Keratinocyte (primary cell): Measurements from ENCODE around the gene MBTD1. TPM values are rescaled to one million over a fixed set of nuclear protein-coding genes. Genes with fewer than 3 reads are reported as not detected.

Experiments used
- DNase-seq: peaks from one replicate; pipeline ENCODE4 v3.0.0-alpha.2; 2011; ENCODE audit warnings: low read depth, missing footprints, low spot score
- FAIRE-seq: peaks from 2 replicates; lab custom pipeline; 2011; peaks lifted over from hg19 to GRCh38; lab: Jason Lieb, UNC
- H2AFZ ChIP-seq: 2 replicates; pipeline ENCODE4 v1.6.0; 2012; ENCODE audit warnings: low read length, control low read depth, inconsistent platforms; ENCODE audit not compliant: control insufficient read depth
- H3K27ac ChIP-seq: 2 replicates; pipeline ENCODE4 v1.5.1; 2011; ENCODE audit warnings: low read length; ENCODE audit not compliant: control insufficient read depth, insufficient read depth
- H3K27me3 ChIP-seq: 3 replicates; pipeline ENCODE4 v1.6.0; 2011; ENCODE audit warnings: low read length; ENCODE audit not compliant: control insufficient read depth, insufficient read depth; ENCODE audit errors: extremely low read depth
- H3K36me3 ChIP-seq, 2 experiments: 2 replicates in 1 of 2; 3 replicates in 1 of 2; pipeline ENCODE4 v1.5.1; 2011; ENCODE audit warnings: low read length in 2 of 2, mild to moderate bottlenecking in 1 of 2; ENCODE audit not compliant: control insufficient read depth in 2 of 2, insufficient read depth in 2 of 2; ENCODE audit errors: extremely low read depth in 1 of 2
- H3K4me1 ChIP-seq: 3 replicates; pipeline ENCODE4 v1.5.1; 2011; ENCODE audit warnings: low read length; ENCODE audit not compliant: control insufficient read depth, insufficient read depth; ENCODE audit errors: extremely low read depth
- H3K4me2 ChIP-seq: 3 replicates; pipeline ENCODE4 v1.6.0; 2011; ENCODE audit warnings: low read depth, low read length; ENCODE audit not compliant: control insufficient read depth, insufficient read depth; ENCODE audit errors: extremely low read depth
- H3K4me3 ChIP-seq, 3 experiments: fragments of 200-600 bp in 1 of 3; sonication (generic) in 1 of 3; 2 replicates in 2 of 3; 3 replicates in 1 of 3; pipeline ENCODE4 v1.5.1; 2011 to 2016; ENCODE audit warnings: low read length in 3 of 3, mild to moderate bottlenecking in 3 of 3, control low read depth in 2 of 3, inconsistent platforms in 1 of 3, low read depth in 1 of 3, mixed read lengths in 1 of 3, mixed run types in 1 of 3, moderate library complexity in 1 of 3; ENCODE audit not compliant: control insufficient read depth in 2 of 3, insufficient read depth in 2 of 3; ENCODE audit errors: extremely low read depth in 1 of 3
- H3K79me2 ChIP-seq: 2 replicates; pipeline ENCODE4 v1.6.0; 2012; ENCODE audit warnings: low read length; ENCODE audit not compliant: control insufficient read depth, insufficient read depth
- H3K9ac ChIP-seq: 3 replicates; pipeline ENCODE4 v1.6.0; 2011; ENCODE audit warnings: low read length; ENCODE audit not compliant: control insufficient read depth, insufficient read depth; ENCODE audit errors: extremely low read depth
- H3K9me1 ChIP-seq: 3 replicates; pipeline ENCODE4 v1.6.0; 2011; ENCODE audit warnings: low read length; ENCODE audit not compliant: control insufficient read depth, insufficient read depth; ENCODE audit errors: extremely low read depth
- H3K9me3 ChIP-seq: 2 replicates; pipeline ENCODE4 v1.5.1; 2012; ENCODE audit warnings: low read depth, low read length; ENCODE audit not compliant: control insufficient read depth
- H4K20me1 ChIP-seq: 3 replicates; pipeline ENCODE4 v1.6.0; 2011; ENCODE audit warnings: low read length; ENCODE audit not compliant: control insufficient read depth, insufficient read depth; ENCODE audit errors: extremely low read depth
- CTCF ChIP-seq, 3 experiments: IDR thresholded peaks in 1 of 3; conservative IDR thresholded peaks in 1 of 3; optimal IDR thresholded peaks in 1 of 3; 2 replicates in 2 of 3; 3 replicates in 1 of 3; pipeline versions ENCODE3 to v1.5.1; 2011; ENCODE audit warnings: low read length in 3 of 3, mild to moderate bottlenecking in 3 of 3, moderate library complexity in 2 of 3, control low read depth in 1 of 3, inconsistent platforms in 1 of 3; ENCODE audit not compliant: insufficient read depth in 2 of 3; ENCODE audit errors: extremely low read depth in 1 of 3
- EZH2 ChIP-seq: IDR thresholded peaks from one replicate; pipeline ENCODE4 v1.6.1; 2012; ENCODE audit warnings: inconsistent platforms, mild to moderate bottlenecking, low read length, moderate library complexity
- dilution Hi-C: fragments of 300-500 bp; cut with MboI; formaldehyde crosslinking; loops from one replicate; pipeline ENCODE4 v1.7.0; 2020; ENCODE audit warnings: low sequenced_read_pairs; ENCODE audit not compliant: extremely low pct_ligation_motif_present
- polyA plus RNA-seq, 5 experiments: library from polyadenylated mRNA; depleted of rRNA in 3 of 5; stranded (reverse) in 3 of 5; stranded (forward) in 1 of 5; unstranded in 1 of 5; fragments of >200 nt; gene quantifications; 1 replicate in 1 of 5; 2 replicates in 3 of 5; 3 replicates in 1 of 5; pipeline versions ENCODE4 v1.2.1 to v1.2.3, GENCODE V29; 2011 to 2012; ENCODE audit warnings: missing spikeins in 2 of 5, low read depth in 1 of 5, low replicate concordance in 1 of 5

Gene MBTD1
- polyA plus RNA-seq, 1 donor (not counting 4 experiments of a cell fraction or from before 2014, with no cell fraction given), result 7.0 TPM

GRCh38 chr17:51256101-51256500 is 3.7 kb downstream of the MBTD1 start:
- Histone ChIP-seq H3K27ac (no peak overlapping the region), H3K4me3 (no peak overlapping the region), H3K4me1 (peaks cover 16% of the 10 kb centered on the region), H3K9me1 (no peaks in the 10 kb centered on the region), H3K9me3 (no peaks in the 10 kb centered on the region), H3K79me2 (peaks cover 65% of the 10 kb centered on the region), H3K36me3 (peaks cover 0 to 4% of the 10 kb centered on the region in 2 experiments), H3K27me3 (no peaks in the 10 kb centered on the region), H3K9ac (no peak overlapping the region), H4K20me1 (no peaks in the 10 kb centered on the region), H3K4me2 (no peak overlapping the region), H2AFZ (no peak overlapping the region)
- TF ChIP-seq CTCF (optimal IDR thresholded peaks at IDR 0.05 in 1 of 3, IDR thresholded peaks at IDR 0.05 in 1 of 3, conservative IDR thresholded peaks at IDR 0.05 in 1 of 3; ENCODE audit: extremely low read depth in 1 of 3, insufficient read depth in 2 of 3, low read length in 3 of 3) (no peak), EZH2 (no peak)
- dilution Hi-C loops, result no loop called here
- FAIRE-seq, result no peak
- DNase-seq, result no peak

DNA sequence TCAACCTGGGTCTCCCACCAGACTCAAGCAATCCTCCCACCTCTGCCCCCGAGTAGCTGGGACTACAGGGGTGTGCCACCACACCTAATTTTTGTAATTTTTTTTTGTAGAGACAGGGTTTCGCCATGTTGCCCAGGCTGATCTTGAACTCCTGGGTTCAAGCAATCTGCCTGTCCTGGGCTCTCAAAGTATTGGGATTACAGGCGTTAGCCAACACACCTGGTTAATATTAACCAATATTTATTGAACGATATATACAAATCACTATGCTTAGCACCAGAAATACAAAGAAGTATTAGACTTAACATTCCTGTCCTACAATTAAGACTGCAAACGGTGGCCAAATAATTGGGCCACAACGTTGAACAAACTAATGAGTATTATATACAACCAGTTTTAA is 4.2 kb downstream of the MBTD1 start:
- no peaks in the 10 kb centered on the region for H3K27me3 ChIP-seq
- no peaks in the 10 kb centered on the region for H4K20me1 ChIP-seq
- dilution Hi-C loops, result no loop called here
- no peak overlapping the region for H3K27ac ChIP-seq
- FAIRE-seq (no peak), DNase-seq (no peak)
- TF ChIP-seq CTCF (optimal IDR thresholded peaks at IDR 0.05 in 1 of 3, IDR thresholded peaks at IDR 0.05 in 1 of 3, conservative IDR thresholded peaks at IDR 0.05 in 1 of 3; ENCODE audit: extremely low read depth in 1 of 3, insufficient read depth in 2 of 3, low read length in 3 of 3) (no peak), EZH2 (no peak)
- no peak overlapping the region for H3K4me2 ChIP-seq
- peaks cover 0 to 4% of the 10 kb centered on the region in 2 experiments for H3K36me3 ChIP-seq
- no peak overlapping the region for H3K4me3 ChIP-seq
- H3K4me1 ChIP-seq, result peaks cover 16% of the 10 kb centered on the region
- no peak overlapping the region for H2AFZ ChIP-seq
- no peaks in the 10 kb centered on the region for H3K9me3 ChIP-seq
- H3K9me1 ChIP-seq, result no peaks in the 10 kb centered on the region
- H3K9ac ChIP-seq, result no peak overlapping the region
- H3K79me2 ChIP-seq, result peaks cover 61% of the 10 kb centered on the region
